ENCODE data around the gene SIVA1.
A peak's percentile ranks its signal among the peaks of the same experiment; 100 is the strongest.
"Not testable (repeated sequence)": the region's sequence is repeated elsewhere in the genome, so short reads cannot be mapped to it uniquely, and the experiment has no call there.

The SIVA1 gene

DNA sequence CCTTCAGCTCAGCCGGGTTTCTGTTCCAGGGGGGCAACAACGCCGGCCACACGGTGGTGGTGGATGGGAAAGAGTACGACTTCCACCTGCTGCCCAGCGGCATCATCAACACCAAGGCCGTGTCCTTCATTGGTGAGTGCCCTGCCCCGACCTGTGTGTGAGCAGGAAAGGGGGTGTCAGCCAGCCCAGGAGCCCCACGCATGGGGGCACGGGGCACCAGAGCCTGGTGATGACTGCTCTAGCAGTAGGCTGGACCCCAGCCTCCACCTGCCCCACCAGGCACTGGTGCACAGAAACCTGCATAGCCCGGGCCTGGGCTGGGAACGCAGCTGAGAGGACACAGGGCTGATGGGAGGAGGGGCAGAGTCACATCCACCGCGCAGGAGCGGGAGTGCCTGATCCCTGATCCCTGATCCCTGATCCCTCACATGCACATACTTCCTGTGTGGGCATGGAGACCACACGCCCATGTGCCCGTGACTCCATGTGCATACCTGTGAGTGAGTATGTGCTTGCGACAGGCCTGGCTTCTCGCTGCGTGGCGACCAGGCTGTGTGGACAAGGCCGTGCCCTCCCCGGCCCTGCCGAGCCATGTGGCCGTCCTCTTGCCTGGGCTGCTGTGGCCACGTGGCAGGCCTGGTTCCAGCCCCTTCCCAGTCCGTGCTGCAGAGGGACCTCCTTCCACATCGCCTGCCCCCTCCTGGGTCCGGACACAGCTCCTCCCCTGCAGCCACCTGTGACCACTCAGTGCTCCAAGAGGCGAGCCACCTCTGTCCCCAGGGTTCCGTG lies 17.8 kb upstream of the SIVA1 start:
- DNase-seq (ENCODE audit: low spot score), result no peak

DNA sequence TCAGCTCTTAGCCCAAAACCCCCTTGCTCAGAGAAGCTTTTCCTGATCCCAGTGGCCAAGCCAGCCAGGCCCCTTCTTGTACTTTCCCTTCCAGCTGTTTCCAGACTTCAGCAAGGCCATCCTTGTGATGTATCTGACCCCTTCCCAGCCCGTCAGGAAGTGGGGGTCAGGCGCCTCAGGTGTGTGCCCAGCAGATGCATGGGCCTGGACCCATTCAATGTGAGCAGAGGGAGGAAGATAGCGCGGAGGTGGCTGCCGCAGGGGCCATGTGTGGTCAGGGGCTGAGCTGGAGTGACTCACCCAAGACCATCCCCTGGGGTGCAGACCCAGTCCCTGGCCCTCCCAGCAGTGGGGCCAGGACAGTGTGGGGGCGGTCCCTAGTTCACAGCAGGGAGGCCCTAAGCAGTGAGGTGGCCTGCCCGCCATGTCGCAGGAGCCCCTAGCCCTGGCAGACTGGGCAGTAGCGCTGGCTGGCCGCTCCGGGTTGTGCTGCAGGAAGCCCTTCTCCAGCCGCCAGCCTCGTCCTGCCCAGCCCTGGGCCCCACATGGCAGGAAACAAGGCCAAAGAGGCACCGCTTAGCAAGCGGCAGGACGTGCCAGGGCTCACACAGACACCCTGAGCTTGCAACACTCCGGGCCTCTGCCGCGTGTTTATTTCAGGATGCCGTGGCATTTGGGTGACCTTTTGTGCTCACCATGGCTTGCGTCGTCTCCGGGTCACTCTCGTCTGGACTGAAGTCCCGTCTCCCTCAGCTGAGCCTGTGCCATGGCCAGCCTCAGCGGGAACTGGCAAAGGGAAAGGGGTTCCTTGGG lies 16.9 kb upstream of the SIVA1 start:
- peak; percentile 88 for DNase-seq (ENCODE audit: low spot score)

DNA sequence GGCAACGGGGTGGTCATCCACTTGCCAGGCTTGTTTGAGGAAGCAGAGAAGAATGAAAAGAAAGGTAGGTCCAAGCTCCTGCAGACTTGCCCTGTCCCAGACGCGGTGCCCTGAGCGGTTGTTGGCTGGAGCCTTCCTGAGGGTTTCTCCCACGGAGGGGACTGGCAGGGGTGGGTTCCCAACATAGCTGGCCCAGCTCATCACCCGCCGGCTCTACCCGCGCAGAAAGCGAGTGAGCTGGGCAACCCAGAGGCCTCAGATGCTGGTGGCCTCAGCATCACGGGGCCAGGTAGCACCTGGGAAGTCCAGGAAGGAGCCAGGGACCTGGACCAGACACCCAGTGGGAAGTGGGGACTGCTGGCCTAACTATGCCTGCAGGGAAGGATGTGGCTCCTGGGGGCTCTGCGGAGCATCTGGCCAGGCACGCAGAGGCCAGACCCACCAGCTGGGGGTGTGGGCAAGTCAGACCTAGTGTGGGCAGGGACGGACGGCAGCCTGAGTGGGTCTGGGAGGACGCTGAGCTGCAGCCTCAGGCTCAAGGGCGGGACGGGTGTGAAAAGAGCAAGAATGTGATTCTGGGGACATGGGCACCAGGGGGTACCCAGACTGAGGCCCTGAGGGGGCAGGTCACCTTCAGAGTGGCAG lies 14.4 kb upstream of the SIVA1 start:
- DNase-seq (ENCODE audit: low spot score), result no peak

- no peak for DNase-seq (ENCODE audit: low spot score)
These were observed 13.9 kb upstream of the SIVA1 start for GRCh38 chr14:104739026-104739425.

- DNase-seq (ENCODE audit: low spot score), result no peak
These were observed 13.1 kb upstream of the SIVA1 start for GRCh38 chr14:104739546-104740516.

GRCh38 chr14:104741108-104741802 lies 11.7 kb upstream of the SIVA1 start:
- no peak for DNase-seq (ENCODE audit: low spot score)

- no peak for DNase-seq (ENCODE audit: low spot score)
These were observed 11.1 kb upstream of the SIVA1 start for GRCh38 chr14:104741803-104742251.

DNA sequence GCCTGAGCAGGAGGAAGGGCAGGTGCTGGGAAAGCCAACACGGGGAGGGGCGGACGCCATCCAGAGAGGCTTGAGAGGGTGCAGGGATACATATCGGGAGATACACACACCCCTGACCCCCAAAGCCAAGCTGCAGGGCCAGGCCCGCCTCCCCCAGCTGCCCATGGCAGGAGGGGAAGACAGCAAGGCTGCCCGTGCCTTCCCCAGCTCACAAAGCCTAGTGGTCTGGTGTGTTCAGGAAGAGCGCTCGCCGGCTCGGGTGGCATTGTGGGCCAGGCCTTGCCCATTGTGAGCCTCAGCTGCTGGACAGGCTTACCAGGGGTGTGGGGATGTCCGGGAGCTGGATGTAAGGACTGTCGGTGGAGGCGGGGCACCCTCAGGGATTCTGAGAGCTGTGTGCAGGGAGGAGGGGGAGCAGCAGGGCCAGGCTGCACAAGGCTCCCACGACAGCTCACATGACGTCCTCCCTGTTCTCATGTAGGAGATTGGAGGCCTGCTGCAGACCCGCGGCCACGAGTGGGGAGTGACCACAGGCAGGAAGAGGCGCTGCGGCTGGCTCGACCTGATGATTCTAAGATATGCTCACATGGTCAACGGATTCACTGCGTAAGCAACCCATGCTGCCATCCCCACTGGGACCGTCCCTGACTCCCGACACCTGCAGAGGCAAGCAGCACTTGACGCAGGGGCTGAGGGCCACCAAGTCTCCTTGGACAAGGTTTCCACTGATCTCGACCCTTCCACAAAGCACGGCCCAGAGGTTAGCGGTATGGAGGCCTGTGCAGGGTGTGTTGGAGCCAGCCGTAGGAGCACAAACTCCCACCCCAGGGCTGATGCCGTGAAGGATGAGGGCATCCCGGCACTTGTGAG lies 10.1 kb upstream of the SIVA1 start:
- no peak for DNase-seq (ENCODE audit: low spot score)

GRCh38 chr14:104743461-104744380 lies 9.2 kb upstream of the SIVA1 start:
- DNase-seq (ENCODE audit: low spot score), result no peak

DNA sequence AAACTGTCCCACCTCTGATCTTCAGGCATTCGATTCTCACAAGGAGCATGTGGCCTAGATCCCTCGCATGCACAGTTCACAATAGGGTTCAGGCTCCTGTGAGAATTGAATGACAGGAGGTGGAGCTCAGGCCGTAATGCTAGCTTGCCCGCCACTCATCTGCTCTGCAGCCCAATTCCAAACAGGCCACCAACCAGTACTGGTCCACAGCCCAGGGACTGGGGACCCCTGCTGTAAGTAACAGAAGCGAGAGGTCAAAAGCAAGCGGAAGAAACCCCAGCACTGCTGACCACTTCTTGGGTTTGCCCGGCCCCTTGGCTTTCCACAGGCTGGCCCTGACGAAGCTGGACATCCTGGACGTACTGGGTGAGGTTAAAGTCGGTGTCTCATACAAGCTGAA lies 8.5 kb upstream of the SIVA1 start:
- no peak for DNase-seq (ENCODE audit: low spot score)

GRCh38 chr14:104745431-104745830 lies 7.5 kb upstream of the SIVA1 start:
- no peak for DNase-seq (ENCODE audit: low spot score)

- DNase-seq (ENCODE audit: low spot score), result no peak
These were observed 6.8 kb upstream of the SIVA1 start for GRCh38 chr14:104746071-104746545.

- no peak for DNase-seq (ENCODE audit: low spot score)
These were observed 5.9 kb upstream of the SIVA1 start for GRCh38 chr14:104746934-104747481.

DNA sequence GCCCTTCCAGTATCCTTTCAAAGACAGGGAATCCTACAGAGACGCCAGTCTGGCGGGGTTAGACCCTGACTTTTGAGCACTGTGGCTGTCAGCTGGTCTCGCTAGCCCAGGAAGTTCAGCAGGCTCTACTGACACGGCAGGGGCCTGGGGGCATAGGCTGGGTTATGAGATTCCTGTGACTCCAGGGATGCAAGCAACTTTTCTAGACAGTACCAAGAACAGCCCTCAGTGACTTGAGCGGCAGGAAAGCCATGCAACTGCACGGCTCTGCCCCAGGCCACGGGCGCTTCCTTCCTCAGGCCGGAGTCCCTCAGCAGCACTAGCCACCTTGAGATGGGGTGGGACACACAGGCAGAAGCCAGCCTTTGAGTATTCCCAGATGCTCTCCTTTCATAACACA lies 5.1 kb upstream of the SIVA1 start:
- no peak for DNase-seq (ENCODE audit: low spot score)

DNA sequence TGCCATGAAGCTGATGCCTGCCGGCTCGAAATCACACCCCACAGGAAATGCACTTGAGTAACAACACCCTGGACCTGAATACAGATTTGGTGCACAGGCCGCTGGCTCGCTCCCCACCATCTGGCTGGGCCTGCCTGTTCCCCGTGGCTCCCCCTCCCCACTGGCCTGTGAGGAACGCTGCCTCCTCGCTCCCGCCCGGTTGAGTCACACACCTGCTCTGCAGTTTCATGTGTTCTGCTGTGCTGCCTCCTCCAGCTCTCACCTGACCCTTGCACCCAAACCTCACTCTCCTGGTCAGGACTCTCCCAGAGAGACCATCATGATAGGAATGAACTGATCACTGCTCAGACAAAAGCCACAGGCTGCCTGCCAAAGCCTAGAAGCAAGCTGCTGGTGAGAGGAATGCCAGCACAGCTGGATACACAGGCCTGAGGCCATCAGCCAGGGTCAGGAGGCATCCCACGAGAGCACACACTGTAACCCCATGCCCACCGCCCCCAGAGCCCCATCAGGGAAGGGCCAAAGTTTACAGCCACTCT lies 3.8 kb upstream of the SIVA1 start:
- DNase-seq (ENCODE audit: low spot score), result peak; percentile 58

DNA sequence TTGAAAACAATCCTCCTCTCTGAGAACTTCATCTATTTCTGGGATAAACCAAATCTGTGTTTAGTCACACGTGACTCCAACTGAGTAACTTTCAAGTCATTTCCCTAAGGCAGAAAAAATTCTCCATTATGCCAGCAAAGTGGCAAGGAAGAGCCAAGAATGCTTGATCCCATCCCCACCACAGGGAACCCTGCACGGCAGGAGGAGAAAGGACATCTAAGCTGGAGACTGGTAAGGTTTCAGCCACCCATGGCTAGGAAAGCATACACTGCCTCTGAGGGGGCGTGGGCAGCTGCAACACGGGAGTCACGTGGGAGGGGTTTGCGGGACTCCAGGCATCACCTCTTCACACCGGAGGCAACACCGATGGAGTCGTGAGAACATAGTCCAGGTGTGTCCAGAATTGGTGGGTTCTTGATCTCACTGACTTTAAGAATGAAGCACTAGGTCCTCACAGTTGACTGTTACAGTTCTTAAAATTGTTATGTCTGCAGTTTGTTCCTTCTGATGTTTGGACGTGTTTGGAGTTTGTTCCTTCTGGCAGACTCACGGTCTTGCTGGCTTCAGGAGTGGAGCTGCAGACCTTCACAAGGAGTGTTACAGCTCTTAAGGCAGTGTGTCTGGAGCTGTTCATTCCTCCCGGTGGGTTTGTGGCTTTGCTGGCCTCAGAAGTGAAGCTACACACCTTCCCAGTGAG lies 2.7 kb upstream of the SIVA1 start:
- peak; percentile 38 for DNase-seq (ENCODE audit: low spot score)

DNA sequence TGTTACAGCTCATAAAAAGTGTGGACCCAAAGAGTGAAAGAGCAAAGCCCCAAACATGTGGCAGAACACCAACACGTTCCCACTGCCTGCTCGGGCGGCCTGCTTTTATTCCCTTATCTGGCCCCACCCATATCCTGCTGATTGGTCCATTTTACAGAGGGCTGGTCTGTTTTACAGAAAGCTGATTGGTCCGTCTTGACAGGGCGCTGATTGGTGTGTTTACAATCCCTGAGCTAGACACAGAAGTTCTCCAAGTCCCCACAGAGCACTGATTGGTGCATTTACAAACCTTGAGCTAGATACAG lies 2.2 kb upstream of the SIVA1 start:
- DNase-seq (ENCODE audit: low spot score), result not testable (repeated sequence)

Data from AG08395 (cell line).